Cardiac fibroblast (primary cell): ENCODE measurements around the gene LRRC43.

ENCODE experiments used
- DNase-seq, 2 donors: peaks; one replicate each; pipeline versions ENCODE4 v3.0.0 to v3.0.0-alpha.2; 2010; ENCODE audit warnings: low read depth in 2 of 2
- H3K4me3 ChIP-seq, 2 donors: replicated peaks in 1 of 2; 1 replicate in 1 of 2; 2 replicates in 1 of 2; pipeline ENCODE4 v1.5.1; 2011; ENCODE audit warnings: low read depth in 2 of 2, low read length in 2 of 2, mild to moderate bottlenecking in 2 of 2, moderate library complexity in 1 of 2
- TF ChIP-seq, protein P1 (sequence below): IDR thresholded peaks from one replicate; pipeline ENCODE4 v1.5.1; 2011; ENCODE audit warnings: low read depth, mild to moderate bottlenecking, low read length, inconsistent platforms

LRRC43 gene

GRCh38 chr12:122155705-122156104, 27.2 kb upstream of the LRRC43 start:
- no peak for DNase-seq
- no peak overlapping the region for H3K4me3 ChIP-seq
- TF ChIP-seq, protein P1, sequence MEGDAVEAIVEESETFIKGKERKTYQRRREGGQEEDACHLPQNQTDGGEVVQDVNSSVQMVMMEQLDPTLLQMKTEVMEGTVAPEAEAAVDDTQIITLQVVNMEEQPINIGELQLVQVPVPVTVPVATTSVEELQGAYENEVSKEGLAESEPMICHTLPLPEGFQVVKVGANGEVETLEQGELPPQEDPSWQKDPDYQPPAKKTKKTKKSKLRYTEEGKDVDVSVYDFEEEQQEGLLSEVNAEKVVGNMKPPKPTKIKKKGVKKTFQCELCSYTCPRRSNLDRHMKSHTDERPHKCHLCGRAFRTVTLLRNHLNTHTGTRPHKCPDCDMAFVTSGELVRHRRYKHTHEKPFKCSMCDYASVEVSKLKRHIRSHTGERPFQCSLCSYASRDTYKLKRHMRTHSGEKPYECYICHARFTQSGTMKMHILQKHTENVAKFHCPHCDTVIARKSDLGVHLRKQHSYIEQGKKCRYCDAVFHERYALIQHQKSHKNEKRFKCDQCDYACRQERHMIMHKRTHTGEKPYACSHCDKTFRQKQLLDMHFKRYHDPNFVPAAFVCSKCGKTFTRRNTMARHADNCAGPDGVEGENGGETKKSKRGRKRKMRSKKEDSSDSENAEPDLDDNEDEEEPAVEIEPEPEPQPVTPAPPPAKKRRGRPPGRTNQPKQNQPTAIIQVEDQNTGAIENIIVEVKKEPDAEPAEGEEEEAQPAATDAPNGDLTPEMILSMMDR, result no peak

DNA sequence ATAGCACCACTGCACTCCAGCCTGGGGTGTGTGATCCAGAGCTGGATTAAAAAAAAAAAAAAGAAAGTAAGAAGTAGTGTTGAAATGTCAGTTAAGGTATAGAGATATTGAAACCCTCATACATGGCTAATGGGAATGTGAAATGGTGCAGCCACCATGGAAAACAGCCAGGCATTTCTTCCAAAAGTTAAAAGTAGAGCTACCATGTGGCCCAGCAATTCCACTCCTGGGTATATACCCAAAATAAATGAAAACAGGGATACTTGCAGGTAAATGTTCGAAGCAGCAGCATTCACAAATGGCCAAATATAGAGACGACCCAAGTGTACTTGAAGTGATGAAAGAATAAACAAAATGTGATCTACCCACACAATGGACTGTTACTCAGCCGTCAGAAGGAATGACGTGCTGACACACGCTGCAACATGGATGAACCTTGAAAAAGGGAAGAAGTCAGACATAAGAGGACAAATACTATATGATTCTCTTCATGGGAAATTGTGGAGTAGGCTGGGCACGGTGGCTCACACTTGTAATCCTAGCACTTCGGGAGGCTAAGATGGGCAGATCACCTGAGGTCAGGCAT, 24.1 kb upstream of the LRRC43 start:
- no peak for DNase-seq
- TF ChIP-seq, protein P1, result no peak
- no peak overlapping the region for H3K4me3 ChIP-seq

DNA sequence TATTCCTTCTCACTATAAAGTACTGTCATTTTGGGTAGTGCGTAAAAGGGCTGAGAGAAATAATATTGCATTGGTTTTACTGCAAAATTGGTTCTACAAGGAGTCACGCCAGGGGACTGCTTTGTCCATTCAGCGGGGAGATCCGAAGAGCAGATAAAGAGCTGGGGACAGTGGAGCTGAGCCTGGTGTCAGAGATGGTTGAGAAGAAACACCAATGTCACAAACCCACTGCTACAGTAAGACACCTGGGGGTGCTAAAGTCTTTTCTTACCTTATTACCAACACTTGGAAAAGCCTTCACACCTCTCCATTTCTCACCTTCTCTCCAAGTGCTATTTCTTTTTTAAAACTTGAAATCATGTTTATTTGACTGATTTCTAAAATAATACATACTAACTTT, 23.0 kb upstream of the LRRC43 start:
- TF ChIP-seq, protein P1, result no peak
- no peak for DNase-seq
- no peak overlapping the region for H3K4me3 ChIP-seq

DNA sequence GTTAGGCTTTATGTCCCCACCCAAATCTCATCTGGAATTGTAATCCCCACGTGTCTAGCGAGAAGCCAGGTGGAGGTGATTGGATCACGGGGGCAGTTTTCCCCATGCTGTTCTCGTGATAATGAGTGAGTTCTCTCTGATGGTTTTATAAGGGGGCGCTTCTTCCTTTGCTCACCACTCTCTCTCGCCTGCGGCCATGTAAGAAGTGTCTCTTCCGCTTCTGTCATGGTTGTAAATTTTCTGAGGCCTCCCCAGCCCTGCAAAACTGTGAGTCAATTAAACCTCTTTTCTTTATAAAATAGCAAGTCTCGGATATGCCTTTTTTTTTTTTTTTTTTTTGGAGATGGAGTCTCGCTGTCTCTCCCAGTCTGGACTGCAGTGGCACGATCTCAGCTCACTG, 22.2 kb upstream of the LRRC43 start:
- TF ChIP-seq, protein P1, result no peak
- DNase-seq, result no peak
- H3K4me3 ChIP-seq, result no peak overlapping the region

DNA sequence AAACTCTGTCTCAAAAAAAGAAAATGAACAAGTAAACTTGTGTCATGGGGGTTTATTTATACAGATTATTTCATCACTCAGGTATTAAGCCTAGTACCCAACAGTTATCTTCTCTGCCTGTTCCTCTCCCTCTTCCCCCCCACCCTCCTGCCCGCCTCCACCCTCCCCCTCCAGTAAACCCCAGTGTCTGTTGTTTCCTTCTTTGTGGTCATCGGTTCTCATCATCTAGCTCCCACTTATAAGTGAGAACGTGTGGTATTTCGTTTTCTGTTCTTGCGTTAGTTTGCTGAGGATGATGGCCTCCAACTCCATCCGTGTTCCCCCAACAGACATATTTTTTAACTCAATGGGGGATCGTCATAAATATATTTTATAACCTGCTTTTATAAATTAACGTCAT, 21.2 kb upstream of the LRRC43 start:
- TF ChIP-seq, protein P1, result no peak
- no peak for DNase-seq
- no peak overlapping the region for H3K4me3 ChIP-seq

DNA sequence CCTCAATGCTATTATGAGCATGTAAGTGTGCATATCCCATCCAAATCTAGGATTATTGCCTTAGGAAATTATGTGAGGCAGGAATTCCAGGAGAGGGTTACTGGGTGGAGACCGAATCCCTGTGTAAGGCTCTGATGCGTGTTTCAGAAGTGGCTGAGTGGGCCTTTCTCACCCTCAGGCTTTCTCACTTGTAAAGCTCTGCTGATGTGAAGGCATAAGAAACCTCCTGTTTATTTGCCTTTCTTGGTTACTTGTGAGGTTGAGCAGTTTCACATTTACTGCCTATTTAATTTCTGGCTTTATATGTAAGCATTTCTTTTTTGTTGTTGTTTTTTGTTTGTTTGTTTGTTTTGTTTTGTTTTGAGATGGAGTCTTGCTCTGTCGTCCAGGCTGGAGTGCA, 19.9 kb upstream of the LRRC43 start:
- TF ChIP-seq, protein P1, result no peak
- no peak overlapping the region for H3K4me3 ChIP-seq
- DNase-seq, result no peak
